Measurements from ENCODE around the gene CAMK1D. TPM values are rescaled to one million over a fixed set of nuclear protein-coding genes. Genes with fewer than 3 reads are reported as not detected.

The CAMK1D gene
- total RNA-seq, 1 donor from 2014 or later = 17.6 TPM

GRCh38 chr10:12614177-12614995, 265.0 kb downstream of the CAMK1D start:
- intact Hi-C loops (cut with micrococcal nuclease) = no loop called here

- intact Hi-C loops (cut with micrococcal nuclease) = loop anchor here (1.0 kb wide), 1 partner anchor 9 kb away; no protein-coding TSS in a partner anchor
Measured at GRCh38 chr10:12615296-12616220, 266.2 kb downstream of the CAMK1D start.

- intact Hi-C loops (cut with micrococcal nuclease) = no loop called here
Measured at GRCh38 chr10:12617191-12618175, 268.1 kb downstream of the CAMK1D start.

GRCh38 chr10:12622016-12622415, 272.7 kb downstream of the CAMK1D start:
- intact Hi-C loops (cut with micrococcal nuclease) = no loop called here

GRCh38 chr10:12622691-12623090, 273.3 kb downstream of the CAMK1D start:
- intact Hi-C loops (cut with micrococcal nuclease) = no loop called here

- intact Hi-C loops (cut with micrococcal nuclease) = no loop called here
Measured at GRCh38 chr10:12625393-12626023, 276.2 kb downstream of the CAMK1D start.

GRCh38 chr10:12628153-12628552, 278.8 kb downstream of the CAMK1D start:
- intact Hi-C loops (cut with micrococcal nuclease) = no loop called here

GRCh38 chr10:12628964-12629766, 279.8 kb downstream of the CAMK1D start:
- intact Hi-C loops (cut with micrococcal nuclease) = no loop called here

- intact Hi-C loops (cut with micrococcal nuclease) = no loop called here
Measured at GRCh38 chr10:12629767-12630165, 280.4 kb downstream of the CAMK1D start.

- intact Hi-C loops (cut with micrococcal nuclease) = no loop called here
Measured at GRCh38 chr10:12631216-12631615, 281.9 kb downstream of the CAMK1D start.

GRCh38 chr10:12631787-12632562, 282.6 kb downstream of the CAMK1D start:
- intact Hi-C loops (cut with micrococcal nuclease) = no loop called here

- intact Hi-C loops (cut with micrococcal nuclease) = no loop called here
Measured at GRCh38 chr10:12633776-12634620, 284.7 kb downstream of the CAMK1D start.

- intact Hi-C loops (cut with micrococcal nuclease) = no loop called here
Measured at GRCh38 chr10:12634621-12634931, 285.2 kb downstream of the CAMK1D start.

- intact Hi-C loops (cut with micrococcal nuclease) = loop anchor here (1.0 to 5.0 kb wide), 8 partner anchors 9 to 513 kb away; no protein-coding TSS in a partner anchor
Measured at GRCh38 chr10:12635127-12635541, 285.8 kb downstream of the CAMK1D start.

GRCh38 chr10:12636571-12636970, 287.2 kb downstream of the CAMK1D start:
- intact Hi-C loops (cut with micrococcal nuclease) = loop anchor here (5.0 kb wide), 2 partner anchors 269 to 514 kb away; no protein-coding TSS in a partner anchor

GRCh38 chr10:12637649-12638048, 288.3 kb downstream of the CAMK1D start:
- intact Hi-C loops (cut with micrococcal nuclease) = loop anchor here (2.0 to 5.0 kb wide), 4 partner anchors 49 to 595 kb away; partner anchors contain the start of gene UPF2

GRCh38 chr10:12638103-12638502, 288.8 kb downstream of the CAMK1D start:
- intact Hi-C loops (cut with micrococcal nuclease) = loop anchor here (2.0 to 5.0 kb wide), 4 partner anchors 49 to 595 kb away; partner anchors contain the start of gene UPF2

- intact Hi-C loops (cut with micrococcal nuclease) = loop anchor here (2.0 to 5.0 kb wide), 4 partner anchors 50 to 596 kb away; partner anchors contain the start of gene UPF2
Measured at GRCh38 chr10:12638781-12639180, 289.4 kb downstream of the CAMK1D start.

All from T-helper 1 cell treated with Interleukin-12 subunit alpha and Interleukin-12 subunit beta and Interleukin-4 antibody, amounts not matched to agents 30 ng/mL and 1 ng/mL, for 36 hours (primary cell).